ENCODE results near the gene INPP5J.
"Not testable (repeated sequence)": the region's sequence is repeated elsewhere in the genome, so short reads cannot be mapped to it uniquely, and the experiment has no call there.

INPP5J gene

DNA sequence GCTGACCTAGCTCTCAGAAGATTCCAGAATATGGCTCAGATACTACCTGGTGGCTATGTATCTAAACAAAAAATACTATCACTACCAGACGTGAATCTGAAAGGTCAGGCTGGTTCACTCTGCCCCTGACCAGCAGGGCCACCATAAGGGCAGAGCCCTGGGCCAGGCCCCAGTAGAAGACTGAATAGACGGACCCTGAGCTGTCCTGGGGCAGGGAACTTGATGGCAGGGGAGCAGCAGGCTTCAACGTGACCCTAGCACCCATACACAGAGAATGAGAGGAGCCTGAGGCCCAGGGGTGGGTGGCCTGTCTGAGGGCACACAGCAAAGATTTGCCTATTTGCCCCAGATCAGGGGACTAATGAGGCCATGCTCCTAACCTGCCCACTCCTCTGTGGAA lies 30.6 kb downstream of the INPP5J start:
- DNase-seq: no peak

DNA sequence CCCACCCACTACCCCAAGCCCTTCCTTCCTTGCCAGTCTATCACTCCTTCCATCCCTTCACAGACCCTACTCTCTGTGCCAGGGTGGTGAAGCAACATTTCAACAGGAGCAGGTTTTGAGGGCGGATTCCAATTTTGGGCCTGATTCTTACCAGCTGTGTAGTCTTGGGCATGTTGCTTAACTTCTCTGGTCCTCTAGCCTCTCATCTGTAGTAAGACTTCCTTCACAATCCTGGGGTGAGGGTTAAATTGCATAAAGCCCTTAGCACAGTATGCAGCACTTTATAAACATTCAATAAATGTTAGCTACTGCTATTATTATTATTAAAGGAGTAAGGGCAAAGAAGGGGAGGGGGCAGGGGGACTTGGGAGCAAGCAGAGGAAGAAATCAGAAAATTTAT lies 32.2 kb downstream of the INPP5J start:
- no peak for DNase-seq

DNA sequence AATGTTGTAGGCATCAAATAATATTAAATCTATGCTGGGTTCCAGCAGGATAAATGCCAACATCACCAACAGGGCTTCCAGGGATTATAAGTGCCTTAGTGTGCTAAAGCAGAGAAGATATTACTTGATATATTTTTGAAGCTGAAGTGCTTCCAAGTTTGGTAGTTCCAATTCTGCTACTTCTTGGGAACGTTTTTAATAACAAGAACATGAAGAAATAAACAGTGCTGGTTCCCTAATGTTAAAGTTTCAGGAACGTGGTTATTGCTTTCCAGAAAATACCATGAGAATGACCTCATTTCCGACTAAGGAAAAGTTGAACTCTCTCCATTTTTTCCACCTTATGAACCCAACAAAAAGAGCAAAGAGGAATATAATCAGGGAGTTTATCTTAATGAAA lies 32.7 kb downstream of the INPP5J start:
- DNase-seq: no peak

DNA sequence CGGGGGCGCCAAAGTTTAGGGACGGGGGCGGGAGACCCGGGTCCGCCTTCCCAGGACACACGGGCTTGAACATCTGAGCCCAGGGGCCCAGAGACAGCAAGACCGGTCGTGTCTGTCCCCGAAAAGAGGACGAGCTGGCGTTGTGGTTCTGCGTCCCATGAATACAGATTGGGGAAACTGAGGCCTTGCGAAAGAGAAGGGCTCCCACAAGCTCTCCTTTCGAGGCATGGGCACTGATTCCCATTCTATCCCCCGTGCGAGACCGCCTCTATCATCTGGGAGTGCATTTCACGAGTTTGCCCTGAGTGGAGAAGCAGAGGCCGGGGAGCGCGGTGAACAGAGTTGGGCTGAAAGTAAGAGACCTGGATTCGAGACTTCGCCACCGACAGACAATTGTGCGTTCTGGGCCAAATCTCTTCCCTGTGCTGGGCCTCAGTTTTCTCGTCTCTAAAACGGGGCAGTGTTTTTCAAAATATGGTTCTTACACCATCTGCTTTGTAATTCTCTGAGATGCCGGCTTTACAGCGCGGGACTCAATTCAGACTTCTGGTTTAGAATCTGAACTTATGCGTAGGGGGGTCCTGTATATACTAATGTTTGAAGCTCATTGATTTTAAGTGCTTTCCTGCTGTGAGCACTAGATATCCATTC lies 37.7 kb downstream of the INPP5J start:
- DNase-seq: no peak

DNA sequence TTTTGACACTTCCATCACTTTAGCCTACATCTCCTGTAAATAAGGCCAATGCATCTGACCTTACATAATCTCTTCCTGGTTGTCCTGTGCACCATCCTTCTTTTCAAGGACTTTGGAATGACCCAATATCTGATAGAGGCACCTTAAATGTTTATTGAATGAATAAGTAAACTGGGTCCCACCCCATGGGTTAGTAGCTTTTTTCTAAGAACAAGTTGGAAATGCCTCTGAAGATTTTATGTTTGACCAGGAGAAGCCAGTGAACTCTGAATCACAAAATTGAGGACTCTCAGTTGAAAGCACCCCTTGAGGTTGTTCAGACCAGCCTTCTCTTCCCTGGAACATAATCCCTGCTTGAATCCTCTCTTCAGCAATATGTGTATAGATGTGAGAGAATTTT lies 38.6 kb downstream of the INPP5J start:
- DNase-seq: no peak

DNA sequence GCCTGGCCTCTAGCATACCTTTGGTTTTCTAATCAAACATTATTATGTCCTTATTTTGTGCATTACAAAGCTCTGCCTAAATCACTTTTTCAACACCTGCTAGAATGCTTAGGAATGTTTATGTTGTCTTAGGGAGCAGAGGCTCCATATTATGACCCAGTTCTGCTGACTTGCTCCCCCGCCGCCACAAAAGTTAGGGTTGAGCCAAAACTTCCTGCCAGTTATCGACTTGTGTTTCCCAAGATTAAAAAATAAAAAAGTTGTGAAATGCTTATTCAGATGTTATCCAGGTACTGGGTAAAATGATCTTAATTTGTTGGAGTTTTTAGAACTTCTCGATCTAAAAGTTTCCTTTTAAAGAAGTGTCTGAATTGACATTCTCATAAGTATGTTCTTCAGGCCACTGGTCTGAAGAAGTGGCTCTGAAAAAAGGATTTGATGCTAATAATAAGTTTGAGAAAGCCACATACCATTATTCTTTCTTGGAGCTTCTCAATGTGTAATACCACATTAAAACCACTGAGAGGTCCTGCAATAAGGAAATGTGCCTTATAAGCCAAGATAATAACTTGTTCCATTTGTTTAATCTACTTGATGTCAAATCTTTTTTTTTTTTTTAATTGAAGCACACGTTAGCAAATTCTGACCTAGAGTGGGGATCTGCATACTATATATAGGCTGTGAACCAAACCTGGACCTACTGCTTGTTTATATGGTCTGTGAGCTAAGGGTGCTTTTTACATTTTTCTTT lies 39.4 kb downstream of the INPP5J start:
- no peak for DNase-seq

DNA sequence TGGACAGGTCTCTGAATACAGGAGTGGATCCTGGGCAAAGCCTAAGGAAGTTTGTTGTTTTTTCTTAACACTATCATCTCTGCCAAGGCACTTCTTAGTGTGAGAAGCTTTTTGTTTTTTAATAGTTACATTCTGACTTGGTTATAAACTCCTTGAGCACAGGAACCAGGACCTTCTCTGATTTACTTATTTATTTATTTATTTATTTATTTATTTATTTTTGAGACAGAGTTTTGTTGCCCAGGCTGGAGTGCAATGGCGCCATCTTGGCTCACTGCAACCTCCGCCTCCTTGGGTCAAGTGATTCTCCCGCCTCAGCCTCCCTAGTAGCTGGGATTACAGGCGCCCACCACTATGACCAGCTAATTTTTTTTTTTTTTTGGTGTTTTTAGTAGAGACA lies 48.2 kb downstream of the INPP5J start:
- DNase-seq: no peak

DNA sequence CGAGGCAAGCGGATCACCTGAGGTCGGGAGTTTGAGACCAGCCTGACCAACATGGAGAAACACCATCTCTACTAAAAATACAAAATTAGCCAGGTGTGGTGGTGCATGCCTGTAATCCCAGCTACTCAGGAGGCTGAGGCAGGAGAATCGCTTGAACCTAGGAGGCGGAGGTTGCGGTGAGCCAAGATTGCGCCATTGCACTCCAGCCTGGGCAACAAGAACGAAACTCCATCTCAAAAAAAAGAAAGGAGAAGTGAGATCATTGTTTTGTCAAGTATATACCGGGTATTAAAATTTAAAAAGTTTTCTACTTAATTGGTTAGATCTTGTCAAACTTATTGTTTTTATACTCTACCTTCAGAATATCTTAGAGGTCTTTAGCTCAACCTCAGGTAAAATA lies 49.0 kb downstream of the INPP5J start:
- not testable (repeated sequence) for DNase-seq

GRCh38 chr22:31173386-31174145 lies 50.8 kb downstream of the INPP5J start:
- DNase-seq: no peak

DNA sequence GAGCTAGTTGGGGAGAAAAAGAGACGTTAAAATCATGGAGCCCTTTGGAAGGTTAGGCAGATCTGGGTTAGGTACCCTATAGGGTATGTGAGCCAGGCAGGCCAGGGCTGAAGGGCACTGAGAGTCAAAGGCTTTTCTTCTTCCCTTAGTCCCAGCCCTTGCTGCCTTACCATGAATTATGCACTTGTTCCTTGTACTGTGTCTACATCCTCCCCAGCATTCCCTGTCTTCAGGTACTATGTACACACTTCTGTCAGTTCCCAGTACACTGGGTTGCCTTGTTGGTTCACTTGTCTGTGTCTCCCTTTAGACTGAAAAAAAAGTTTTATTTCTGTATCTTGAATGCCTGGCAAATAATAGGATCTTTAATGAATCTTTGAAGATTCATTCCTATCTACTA lies 54.2 kb downstream of the INPP5J start:
- DNase-seq: no peak

DNA sequence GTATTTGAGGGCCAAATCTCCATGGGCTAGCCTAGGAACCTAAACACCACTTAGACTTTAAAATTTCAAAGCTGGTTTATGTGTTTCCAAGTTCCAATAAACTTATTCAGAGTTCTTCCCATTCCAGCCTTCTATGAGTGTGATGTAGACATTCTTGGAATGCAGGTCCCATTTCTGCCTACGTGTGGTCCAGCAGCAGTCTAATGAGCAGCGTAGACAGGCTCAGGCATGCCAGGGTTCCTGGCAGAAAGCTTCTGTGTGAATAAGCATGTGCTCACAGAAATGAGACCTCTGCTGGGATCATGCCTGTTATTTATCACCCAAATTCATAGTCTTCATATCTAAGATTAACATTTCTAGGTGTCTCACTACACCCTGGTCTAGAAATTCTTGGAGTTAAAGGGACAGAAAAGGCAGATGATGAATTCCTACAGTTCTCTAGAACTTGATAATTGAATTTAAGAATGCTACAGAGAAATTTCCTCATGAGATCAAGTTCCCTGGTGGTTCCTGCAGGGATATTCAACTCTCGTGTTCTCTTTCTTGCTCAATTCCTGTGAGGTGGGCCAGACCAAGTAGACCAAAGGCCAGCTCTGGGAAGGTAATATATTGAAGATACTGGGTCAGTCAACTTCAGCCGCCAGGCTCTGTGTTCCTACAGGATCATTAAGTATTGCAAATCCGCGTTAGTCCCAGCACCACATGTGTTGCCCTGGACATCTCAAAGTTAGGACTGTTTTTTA lies 54.8 kb downstream of the INPP5J start:
- DNase-seq: no peak

DNA sequence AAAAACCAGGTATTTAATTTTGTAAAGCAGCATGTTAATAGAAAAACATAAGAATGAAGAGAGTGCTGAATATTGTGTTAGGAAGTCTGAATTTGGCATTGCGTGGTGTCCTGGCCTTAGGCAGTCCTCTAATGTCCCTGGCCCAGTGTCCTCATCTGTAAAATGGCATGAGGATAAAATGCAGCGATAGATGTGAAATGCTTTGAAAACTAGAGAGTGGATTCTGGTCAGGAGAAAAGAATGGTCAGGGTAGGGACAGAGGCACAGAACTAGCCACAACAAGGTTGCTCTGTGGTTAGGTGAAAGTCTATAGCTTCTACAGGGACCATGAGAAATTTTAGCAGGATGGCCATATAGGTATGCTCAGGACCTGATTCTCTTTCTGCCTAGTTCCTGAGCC lies 56.1 kb downstream of the INPP5J start:
- DNase-seq: no peak

GRCh38 chr22:31179345-31179744 lies 56.6 kb downstream of the INPP5J start:
- DNase-seq: no peak

GRCh38 chr22:31184015-31184414 lies 61.2 kb downstream of the INPP5J start:
- no peak for DNase-seq
